Lower lobe of right lung (tissue), 2 donors: ENCODE data around the gene SEH1L. TPM values are rescaled to one million over a fixed set of nuclear protein-coding genes. Genes with fewer than 3 reads are reported as not detected.
A peak's percentile ranks its signal among the peaks of the same experiment; 100 is the strongest.

Experiments
- ATAC-seq, 2 donors: fragments of 200-7000 bp; cut with Tn5 transposase; one replicate each; pipeline ENCODE4 v1.9.1; 2020 to 2022; ENCODE audit warnings: mild to moderate bottlenecking in 2 of 2, moderate library complexity in 2 of 2
- DNase-seq: peaks from one replicate; pipeline ENCODE4 v3.0.0-alpha.2; 2020
- H3K27ac ChIP-seq: fragments of 200-600 bp; one replicate; pipeline ENCODE4 v1.8.0; 2022
- H3K27me3 ChIP-seq: fragments of 200-600 bp; one replicate; pipeline ENCODE4 v1.8.0; 2022; ENCODE audit warnings: low read depth
- H3K36me3 ChIP-seq: fragments of 200-600 bp; one replicate; pipeline ENCODE4 v1.8.0; 2022; ENCODE audit warnings: mild to moderate bottlenecking
- H3K4me1 ChIP-seq: fragments of 200-600 bp; one replicate; pipeline ENCODE4 v1.8.0; 2022
- H3K4me3 ChIP-seq: fragments of 200-600 bp; one replicate; pipeline ENCODE4 v1.8.0; 2022; ENCODE audit warnings: mild to moderate bottlenecking
- H3K9me3 ChIP-seq: fragments of 200-600 bp; one replicate; pipeline ENCODE4 v1.8.0; 2022
- CTCF ChIP-seq: fragments of 200-600 bp; IDR thresholded peaks from one replicate; pipeline ENCODE4 v1.8.0; 2022; ENCODE audit warnings: antibody characterized with exemption, mild to moderate bottlenecking
- intact Hi-C: fragments of 100-400 bp; cut with DNase I; formaldehyde crosslinking; loops from one replicate; pipeline ENCODE4 v1.11.0; 2022
- total RNA-seq: library from RNA; stranded (reverse); fragmentation: NEBNext Ultra II Directional; extraction: Animal tissue kit (Norgen Biotek cat#: 25700); gene quantifications from one replicate; pipeline ENCODE4 v1.2.1, GENCODE V29; 2021
- donor health status: DM: no; HTN: yes; CAD: no; lungs with severe emphysema.

SEH1L gene
- total RNA-seq, 1 donor from 2014 or later = 34.8 TPM

GRCh38 chr18:12930376-12930775, 17.4 kb upstream of the SEH1L start:
- intact Hi-C loops = loop anchor here (10.0 kb wide), 1 partner anchor 196 kb away; no protein-coding TSS in a partner anchor
- no peak for ATAC-seq
- Histone ChIP-seq H3K36me3 (no peaks in the 10 kb centered on the region), H3K4me3 (no peak overlapping the region), H3K27me3 (no peaks in the 10 kb centered on the region), H3K4me1 (no peaks in the 10 kb centered on the region), H3K27ac (no peak overlapping the region), H3K9me3 (no peaks in the 10 kb centered on the region)
- no peak for DNase-seq
- TF ChIP-seq CTCF = no peak

- Histone ChIP-seq H3K4me3 (no peak overlapping the region), H3K4me1 (no peaks in the 10 kb centered on the region), H3K27ac (no peak overlapping the region), H3K36me3 (no peaks in the 10 kb centered on the region), H3K9me3 (no peaks in the 10 kb centered on the region), H3K27me3 (no peaks in the 10 kb centered on the region)
- ATAC-seq (no peak), DNase-seq (no peak)
- TF ChIP-seq CTCF = no peak
- intact Hi-C loops = loop anchor here (10.0 kb wide), 1 partner anchor 196 kb away; no protein-coding TSS in a partner anchor
Measured at GRCh38 chr18:12930908-12931307, 16.9 kb upstream of the SEH1L start.

- H3K36me3 ChIP-seq = no peaks in the 10 kb centered on the region
- no peak for TF ChIP-seq CTCF
- no peaks in the 10 kb centered on the region for H3K9me3 ChIP-seq
- H3K4me3 ChIP-seq = no peak overlapping the region
- H3K4me1 ChIP-seq = no peaks in the 10 kb centered on the region
- no peaks in the 10 kb centered on the region for H3K27me3 ChIP-seq
- H3K27ac ChIP-seq = no peak overlapping the region
- intact Hi-C loops = loop anchor here (10.0 kb wide), 1 partner anchor 199 kb away; no protein-coding TSS in a partner anchor
- no peak for ATAC-seq
- DNase-seq = no peak
Measured at GRCh38 chr18:12933327-12933726, 14.5 kb upstream of the SEH1L start.

- ATAC-seq (peak; percentile 88 to 95), DNase-seq (peak; percentile 86)
- no peak overlapping the region for H3K4me3 ChIP-seq
- H3K27me3 ChIP-seq = no peaks in the 10 kb centered on the region
- intact Hi-C loops = loop anchor here (10.0 kb wide), 1 partner anchor 200 kb away; no protein-coding TSS in a partner anchor
- no peaks in the 10 kb centered on the region for H3K4me1 ChIP-seq
- no peaks in the 10 kb centered on the region for H3K9me3 ChIP-seq
- no peak overlapping the region for H3K27ac ChIP-seq
- no peaks in the 10 kb centered on the region for H3K36me3 ChIP-seq
- TF ChIP-seq CTCF = peak; percentile 88
Measured at GRCh38 chr18:12934454-12935071, 13.2 kb upstream of the SEH1L start.

GRCh38 chr18:12939162-12939561, 8.6 kb upstream of the SEH1L start:
- H3K9me3 ChIP-seq = no peaks in the 10 kb centered on the region
- no peaks in the 10 kb centered on the region for H3K36me3 ChIP-seq
- no peak for DNase-seq
- intact Hi-C loops = loop anchor here (10.0 kb wide), 1 partner anchor 204 kb away; no protein-coding TSS in a partner anchor
- H3K27ac ChIP-seq = no peak overlapping the region
- TF ChIP-seq CTCF = no peak
- no peak overlapping the region for H3K4me3 ChIP-seq
- no peaks in the 10 kb centered on the region for H3K4me1 ChIP-seq
- ATAC-seq = no peak
- H3K27me3 ChIP-seq = no peaks in the 10 kb centered on the region
